ENCODE results near the gene POLDIP2. TPM values are rescaled to one million over a fixed set of nuclear protein-coding genes. Genes with fewer than 3 reads are reported as not detected.

POLDIP2 gene
- total and polyA plus RNA-seq, 7 donors = 172 to 299 (median 196) TPM

GRCh38 chr17:28348979-28349378 is 8.3 kb downstream of the POLDIP2 start:
- intact Hi-C loops (cut with DNase I) = loop anchor here in 1 of 2 donors (10.0 kb wide), 1 partner anchor 894 kb away; the partner anchor contains the start of gene KSR1
- H3K36me3 ChIP-seq (ENCODE audit: insufficient read depth in 1 of 2, low read depth in 1 of 2) = peaks cover 22 to 100% of the 10 kb centered on the region in 2 donors
- no peak overlapping the region for H3K27ac ChIP-seq
- TF ChIP-seq CTCF (IDR thresholded peaks at IDR 0.05) = no peak
- H3K9me3 ChIP-seq = no peaks in the 10 kb centered on the region
- H3K27me3 ChIP-seq (ENCODE audit: insufficient read depth in 3 of 3, low read length in 2 of 3) = no peaks in the 10 kb centered on the region
- no peak for DNase-seq
- H3K4me1 ChIP-seq = no peaks in the 10 kb centered on the region
- 73 to 81% (median 79%) methylated on average over 3 of the region's 3 CpGs for WGBS, 3 donors
- no peak overlapping the region for H3K4me3 ChIP-seq
- ATAC-seq = no peak

DNA sequence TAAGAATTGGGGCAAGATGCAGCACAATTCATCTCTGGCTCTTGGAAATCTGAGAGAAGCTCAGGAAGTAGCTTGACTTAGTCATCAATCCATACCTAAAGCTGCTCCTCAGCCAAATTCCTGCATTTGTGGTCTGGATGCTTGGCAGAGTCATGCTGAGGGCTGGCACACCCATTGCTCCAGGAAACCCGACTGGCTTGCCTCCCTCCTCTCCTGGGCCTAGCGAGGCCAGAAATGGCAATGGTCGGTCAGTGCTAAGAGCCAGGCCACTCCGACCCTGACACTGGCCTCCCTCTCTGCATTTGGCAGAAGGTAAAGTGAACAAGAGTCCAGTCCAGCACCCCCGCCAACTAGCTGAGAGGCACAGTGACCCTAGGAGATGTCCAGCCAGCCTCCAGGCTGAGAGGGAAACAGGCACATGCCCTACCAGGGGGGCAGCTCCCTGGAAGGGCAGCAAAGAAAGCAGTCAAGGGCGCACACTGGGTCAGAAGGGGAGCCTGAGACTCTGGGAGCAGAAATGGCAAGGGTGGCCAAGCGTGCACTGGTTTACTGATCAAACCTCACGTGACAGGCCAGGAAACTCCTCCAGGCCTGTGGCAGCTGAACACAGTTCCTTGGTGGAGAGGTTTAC is 10.0 kb downstream of the POLDIP2 start:
- H3K4me1 ChIP-seq = no peaks in the 10 kb centered on the region
- H3K27ac ChIP-seq = no peak overlapping the region
- no peak overlapping the region for H3K4me3 ChIP-seq
- peaks cover 18 to 100% of the 10 kb centered on the region in 2 donors for H3K36me3 ChIP-seq (ENCODE audit: insufficient read depth in 1 of 2, low read depth in 1 of 2)
- intact Hi-C loops (cut with DNase I) = loop anchor here in 1 of 2 donors (10.0 kb wide), 1 partner anchor 893 kb away; the partner anchor contains the start of gene KSR1
- ATAC-seq (no peak), DNase-seq (no peak)
- 75 to 81% (median 80%) methylated on average over 8 of the region's 8 CpGs for WGBS, 3 donors
- no peak for TF ChIP-seq CTCF (IDR thresholded peaks at IDR 0.05)
- H3K9me3 ChIP-seq = no peaks in the 10 kb centered on the region
- H3K27me3 ChIP-seq (ENCODE audit: insufficient read depth in 3 of 3, low read length in 2 of 3) = no peaks in the 10 kb centered on the region

DNA sequence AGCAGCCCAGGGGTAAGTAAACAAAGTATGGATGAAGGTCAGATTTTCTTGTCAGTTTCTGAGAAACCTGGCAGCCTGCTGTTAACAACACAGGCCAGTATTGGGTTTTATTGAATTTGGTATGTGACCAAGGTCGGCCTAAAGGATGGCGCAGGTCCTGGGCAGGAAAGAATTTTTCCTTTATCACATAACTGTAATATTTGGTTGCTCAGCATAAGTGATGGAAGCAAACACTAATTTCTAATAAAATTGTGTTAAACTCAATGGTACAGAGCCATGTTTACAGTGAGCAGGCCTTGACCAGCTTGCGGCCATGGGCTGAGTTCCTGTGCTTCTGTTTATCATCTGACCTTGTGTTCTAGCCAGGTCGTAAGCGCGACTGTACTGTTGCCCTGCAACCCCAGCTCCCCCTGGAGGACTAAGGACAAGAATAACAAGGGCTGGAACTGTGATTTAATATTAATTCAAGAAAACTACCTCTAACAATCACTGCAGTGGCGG is 10.5 kb downstream of the POLDIP2 start:
- intact Hi-C loops (cut with DNase I) = loop anchor here in 1 of 2 donors (10.0 kb wide), 1 partner anchor 892 kb away; the partner anchor contains the start of gene KSR1
- Histone ChIP-seq H3K4me1 (no peaks in the 10 kb centered on the region), H3K27me3 (ENCODE audit: insufficient read depth in 3 of 3, low read length in 2 of 3) (no peaks in the 10 kb centered on the region), H3K27ac (no peak overlapping the region), H3K36me3 (ENCODE audit: insufficient read depth in 1 of 2, low read depth in 1 of 2) (peaks cover 16 to 100% of the 10 kb centered on the region in 2 donors), H3K9me3 (no peaks in the 10 kb centered on the region), H3K4me3 (no peak overlapping the region)
- TF ChIP-seq CTCF (IDR thresholded peaks at IDR 0.05) = no peak
- ATAC-seq (no peak), DNase-seq (no peak)
- 58 to 63% (median 62%) methylated on average over 7 of the region's 7 CpGs for WGBS, 3 donors

DNA sequence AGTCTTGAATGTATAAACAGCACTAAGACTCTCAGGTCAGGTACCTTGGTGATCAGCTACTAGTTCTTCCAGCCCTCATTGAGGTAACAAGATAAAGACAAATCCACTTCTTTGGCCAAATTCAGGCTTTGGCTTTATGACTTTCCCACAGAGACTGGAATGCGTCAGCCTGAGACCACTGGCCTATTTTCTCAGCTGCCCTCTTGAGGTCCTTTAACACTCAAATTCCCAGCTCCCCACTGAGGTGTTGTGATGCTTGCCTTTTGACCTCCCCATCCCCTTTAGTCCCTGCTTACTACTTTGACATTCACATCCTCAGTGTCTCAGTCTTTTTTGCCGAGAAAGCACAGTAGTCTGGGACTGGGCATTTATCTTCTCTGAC is 11.1 kb downstream of the POLDIP2 start:
- no peaks in the 10 kb centered on the region for H3K27me3 ChIP-seq (ENCODE audit: insufficient read depth in 3 of 3, low read length in 2 of 3)
- DNase-seq (no peak), ATAC-seq (no peak)
- no peak for TF ChIP-seq CTCF (IDR thresholded peaks at IDR 0.05)
- WGBS, 3 donors = 74 to 82% (median 77%) methylated on average over 2 of the region's 2 CpGs
- H3K36me3 ChIP-seq (ENCODE audit: insufficient read depth in 1 of 2, low read depth in 1 of 2) = peaks cover 18 to 100% of the 10 kb centered on the region in 2 donors
- H3K4me1 ChIP-seq = no peaks in the 10 kb centered on the region
- H3K27ac ChIP-seq = no peak overlapping the region
- no peaks in the 10 kb centered on the region for H3K9me3 ChIP-seq
- intact Hi-C loops (cut with DNase I) = loop anchor here in 1 of 2 donors (10.0 kb wide), 1 partner anchor 891 kb away; the partner anchor contains the start of gene KSR1
- H3K4me3 ChIP-seq = no peak overlapping the region

Measured in psoas muscle (tissue), 8 donors.